ENCODE measurements around the gene DNAJC15.
A peak's percentile ranks its signal among the peaks of the same experiment; 100 is the strongest.
"Not testable (repeated sequence)": the region's sequence is repeated elsewhere in the genome, so short reads cannot be mapped to it uniquely, and the experiment has no call there.

DNAJC15 gene

DNA sequence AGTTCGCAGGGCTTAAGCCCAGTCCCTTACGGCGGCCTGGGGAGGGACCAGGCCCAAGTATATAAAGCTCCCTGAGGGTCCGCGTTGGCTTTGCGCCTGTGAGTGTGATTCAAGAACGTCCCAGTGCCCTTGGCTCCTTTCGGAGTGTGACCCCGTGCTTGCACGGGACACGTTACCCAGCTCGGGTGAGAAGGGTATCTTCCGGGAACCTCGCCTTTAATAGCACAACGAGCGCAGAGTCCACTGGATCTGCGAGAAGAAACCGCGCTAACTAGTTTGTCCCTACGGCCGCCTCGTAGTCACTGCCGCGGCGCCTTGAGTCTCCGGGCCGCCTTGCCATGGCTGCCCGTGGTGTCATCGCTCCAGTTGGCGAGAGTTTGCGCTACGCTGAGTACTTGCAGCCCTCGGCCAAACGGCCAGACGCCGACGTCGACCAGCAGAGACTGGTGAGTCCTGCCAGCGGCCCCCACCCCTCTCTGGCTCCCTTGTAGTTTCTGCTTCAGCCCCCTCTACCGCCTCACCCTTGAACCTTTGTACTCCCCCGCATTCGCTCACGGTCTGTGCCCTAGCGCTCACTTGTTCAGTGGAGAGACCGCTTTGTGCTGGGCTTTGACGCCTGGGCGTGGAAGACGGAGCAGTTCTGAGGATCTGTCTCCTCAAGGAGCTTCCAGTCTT, at the start of gene DNAJC15:
Gene DNAJC15 (plus strand): TSS at position 298 of the 675 bp plus-strand sequence. CDS start 41 bp downstream, at position 339.
- peak; percentile 81 for DNase-seq

DNA sequence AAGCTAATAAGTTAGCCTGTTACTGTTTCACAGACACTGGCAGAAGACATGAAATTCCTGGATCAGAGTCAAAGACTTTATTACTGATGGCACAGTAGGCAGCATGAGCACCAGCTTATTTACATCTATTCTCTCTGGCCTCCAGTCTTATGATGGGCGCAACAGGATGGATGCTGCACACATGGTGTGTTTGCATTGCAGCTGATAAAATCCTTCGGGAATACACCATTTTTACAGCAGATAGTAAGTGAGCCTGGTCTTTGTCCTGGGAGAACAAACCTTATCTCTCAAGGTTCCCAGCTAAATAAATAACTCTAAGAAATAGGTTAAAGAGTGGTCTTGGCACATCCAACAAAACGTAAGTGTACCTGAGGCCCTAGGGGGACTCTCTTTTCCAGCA, 47.3 kb upstream of the DNAJC15 start:
- no peak for DNase-seq

DNA sequence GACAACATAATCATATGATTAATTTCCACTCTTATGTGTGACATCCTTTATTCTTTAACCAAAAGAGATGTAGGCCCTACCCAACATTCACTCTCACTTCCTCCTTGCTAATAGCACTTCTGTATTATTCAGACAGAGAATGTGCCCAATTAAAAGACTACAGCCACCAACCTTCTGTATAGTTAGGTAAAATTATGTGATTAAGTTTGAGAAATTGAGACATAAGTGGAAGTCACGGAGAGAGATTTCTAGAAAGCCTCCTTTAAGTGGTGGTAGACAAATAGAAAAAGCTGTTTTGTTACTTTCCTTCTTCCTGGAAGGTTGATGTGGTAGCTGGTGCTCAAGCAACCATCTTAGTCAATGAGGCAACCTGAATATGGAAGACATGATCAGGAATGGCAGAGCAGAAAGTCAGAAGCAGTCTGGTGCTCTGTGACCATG, 46.1 kb upstream of the DNAJC15 start:
- DNase-seq, result no peak

DNA sequence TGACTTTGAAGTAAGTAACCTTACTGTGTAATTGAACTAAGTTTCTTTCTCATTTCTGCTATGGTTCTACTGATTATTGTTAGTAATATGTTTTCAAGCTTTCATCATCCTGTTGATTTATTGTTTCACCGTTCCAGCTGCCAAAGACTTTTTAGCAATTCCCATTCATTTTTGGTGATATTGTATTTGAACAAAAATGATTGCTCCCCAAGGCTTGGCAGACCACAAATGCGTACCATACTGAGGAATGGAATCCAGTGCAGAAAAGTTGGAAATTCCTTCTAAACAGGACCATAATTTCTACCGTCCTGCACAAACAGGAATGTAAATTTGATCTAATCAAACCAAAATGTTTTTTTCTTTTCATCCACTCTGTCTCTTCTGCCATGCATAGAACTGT, 42.1 kb upstream of the DNAJC15 start:
- DNase-seq, result no peak

DNA sequence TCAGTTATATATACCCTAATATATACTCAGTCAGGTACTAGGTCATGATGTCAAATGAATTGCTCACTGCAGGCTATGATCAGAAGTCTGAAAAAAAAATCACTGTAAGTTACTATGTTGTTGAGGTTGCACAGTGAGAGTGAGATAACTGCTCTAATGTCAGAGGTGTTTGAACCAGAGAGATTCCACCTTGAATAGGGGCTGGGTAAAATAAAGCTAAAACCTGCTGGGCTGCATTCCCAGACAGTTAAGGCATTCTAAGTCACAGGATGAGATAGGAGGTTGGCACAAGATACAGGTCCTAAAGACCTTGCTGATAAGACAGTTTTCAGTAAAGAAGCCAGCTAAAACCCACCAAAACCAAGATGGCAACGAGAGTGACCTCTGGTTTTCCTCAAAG, 41.5 kb upstream of the DNAJC15 start:
- DNase-seq, result no peak

DNA sequence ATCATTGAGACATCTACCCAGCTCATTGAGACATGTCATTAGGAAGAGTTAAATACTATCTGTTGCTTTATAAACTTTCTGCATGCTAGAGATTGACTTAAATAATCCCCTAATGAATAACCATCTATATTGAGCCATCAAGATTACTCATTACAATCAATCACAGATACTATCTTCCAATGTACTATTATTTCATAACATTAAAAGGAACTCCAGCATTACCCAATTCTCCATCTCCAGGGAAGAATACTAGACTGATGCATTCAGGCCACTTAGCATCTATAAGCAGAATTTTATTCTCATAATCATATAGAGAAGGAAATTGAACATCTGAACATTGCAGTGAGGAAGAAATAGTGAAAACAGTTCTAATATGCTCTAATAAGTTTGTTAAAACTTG, 39.4 kb upstream of the DNAJC15 start:
- DNase-seq, result no peak

DNA sequence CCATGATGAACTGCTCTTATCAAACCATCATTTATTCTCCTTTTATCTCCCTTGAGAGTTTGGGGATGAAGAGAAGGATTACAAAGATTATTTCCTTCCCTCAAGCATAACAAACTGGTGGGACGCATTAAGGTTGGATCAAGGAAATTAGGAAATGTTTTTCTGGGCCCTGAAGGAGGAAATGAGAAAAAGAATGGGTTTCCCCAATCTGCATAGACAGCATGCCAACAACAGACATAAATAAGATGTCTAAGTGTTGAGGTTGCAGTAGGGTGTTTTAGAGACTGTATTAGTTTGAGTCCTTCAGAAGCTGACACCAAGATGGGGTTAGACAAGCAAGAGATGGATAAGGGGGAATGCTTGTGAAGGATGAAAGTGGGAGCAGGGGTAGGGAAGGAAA, 38.7 kb upstream of the DNAJC15 start:
- DNase-seq, result no peak

DNA sequence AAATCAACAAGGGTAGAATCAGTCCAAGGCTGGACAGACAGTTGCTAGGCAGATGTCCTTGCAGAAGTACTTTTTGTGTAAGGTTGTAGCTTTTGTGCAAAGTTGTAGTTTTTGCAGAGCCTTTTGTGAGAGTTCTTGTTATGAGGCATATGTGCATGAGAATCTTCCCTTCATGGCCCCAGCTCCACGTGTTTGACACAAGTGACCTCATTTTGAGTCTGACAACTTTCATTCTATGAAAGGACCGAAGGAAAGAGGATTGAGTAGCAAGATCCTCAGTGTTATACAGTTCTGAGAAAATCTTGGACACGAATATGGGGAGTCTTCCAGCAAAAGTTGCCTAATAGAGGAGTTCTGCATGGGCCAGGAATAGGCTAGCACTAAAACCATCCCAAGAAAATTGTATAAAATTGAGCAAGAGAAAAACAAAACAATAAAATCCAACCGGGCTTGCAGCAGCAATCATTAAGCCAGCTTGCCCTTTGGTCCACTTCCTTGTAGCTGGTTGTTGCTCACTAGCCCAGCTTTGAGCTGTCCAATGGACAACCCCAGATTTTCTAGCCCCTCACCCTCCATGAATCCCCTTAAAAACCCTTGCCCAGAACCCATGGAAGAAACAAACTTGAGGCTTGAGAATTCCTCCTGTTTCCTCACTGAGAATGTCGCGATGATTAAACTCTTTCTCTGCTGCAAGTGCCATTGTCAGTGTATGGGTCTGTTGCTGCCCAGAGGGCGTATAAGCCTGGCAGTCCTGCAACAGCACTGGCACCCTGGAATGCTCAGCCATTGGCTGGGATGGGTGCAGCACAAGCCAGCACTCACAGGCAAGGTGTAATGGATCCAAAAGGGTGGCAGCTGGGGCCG, 37.8 kb upstream of the DNAJC15 start:
- DNase-seq, result no peak

DNA sequence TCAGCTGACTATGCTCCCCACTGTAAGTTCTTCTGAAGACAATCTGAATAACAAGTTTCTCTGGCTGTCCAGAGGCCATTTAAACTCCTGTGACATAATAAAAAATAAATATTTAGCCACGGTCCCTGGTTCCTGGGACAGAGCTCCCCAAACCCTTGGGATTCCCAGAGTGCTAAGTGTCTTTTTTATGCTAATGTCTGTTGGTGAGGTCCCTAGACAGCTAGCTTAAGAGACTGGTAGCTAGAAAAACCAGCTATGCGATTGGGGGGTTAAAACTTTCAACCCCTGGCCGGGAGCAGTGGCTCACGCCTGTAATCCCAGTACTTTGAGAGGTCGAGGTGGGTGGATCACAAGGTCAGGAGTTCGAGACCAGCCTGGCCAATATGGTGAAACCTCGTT, 37.2 kb upstream of the DNAJC15 start:
- no peak for DNase-seq

DNA sequence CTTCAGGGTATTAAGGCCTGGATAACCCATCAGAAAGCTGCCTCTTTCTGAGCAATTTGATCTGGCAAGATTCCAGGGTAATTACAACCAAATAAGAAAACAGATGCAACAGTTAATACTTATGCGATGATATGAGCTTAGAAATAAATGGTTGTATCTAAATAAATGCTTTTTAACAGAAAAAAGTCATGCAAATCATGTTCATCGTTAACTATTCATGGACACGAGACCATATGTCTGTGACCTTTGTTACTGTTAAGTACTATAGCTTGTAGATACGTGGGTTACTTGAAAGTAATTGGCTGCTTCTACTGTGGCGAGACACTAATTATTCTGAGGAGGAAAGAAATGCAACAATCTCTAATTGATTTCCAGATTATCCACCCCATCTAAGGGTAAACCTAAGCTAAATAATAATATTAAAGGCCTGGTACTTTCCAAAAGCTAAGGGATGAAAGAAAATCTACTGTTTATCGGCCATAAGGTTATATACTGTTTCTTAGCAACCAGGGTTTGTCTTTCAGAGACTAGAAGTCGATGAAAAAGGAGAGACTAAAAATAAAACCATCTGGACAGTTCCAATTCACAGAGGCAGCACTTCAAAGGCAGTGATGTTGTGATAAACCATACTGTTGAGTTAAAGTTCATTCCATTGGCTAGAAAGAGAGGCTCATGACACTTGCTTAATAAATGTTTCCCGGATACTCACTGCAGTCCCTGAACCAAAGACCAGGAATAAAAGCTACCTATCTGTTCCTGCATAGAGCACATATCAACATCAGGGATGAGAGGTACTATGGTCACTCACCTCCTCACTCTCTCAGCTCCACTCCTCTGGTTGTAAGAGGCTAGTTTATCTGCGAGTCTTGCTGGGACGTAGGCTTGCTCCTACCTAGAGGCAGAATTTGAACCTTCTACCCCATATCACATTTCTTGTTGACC, 32.8 kb upstream of the DNAJC15 start:
- DNase-seq, result peak; percentile 38

DNA sequence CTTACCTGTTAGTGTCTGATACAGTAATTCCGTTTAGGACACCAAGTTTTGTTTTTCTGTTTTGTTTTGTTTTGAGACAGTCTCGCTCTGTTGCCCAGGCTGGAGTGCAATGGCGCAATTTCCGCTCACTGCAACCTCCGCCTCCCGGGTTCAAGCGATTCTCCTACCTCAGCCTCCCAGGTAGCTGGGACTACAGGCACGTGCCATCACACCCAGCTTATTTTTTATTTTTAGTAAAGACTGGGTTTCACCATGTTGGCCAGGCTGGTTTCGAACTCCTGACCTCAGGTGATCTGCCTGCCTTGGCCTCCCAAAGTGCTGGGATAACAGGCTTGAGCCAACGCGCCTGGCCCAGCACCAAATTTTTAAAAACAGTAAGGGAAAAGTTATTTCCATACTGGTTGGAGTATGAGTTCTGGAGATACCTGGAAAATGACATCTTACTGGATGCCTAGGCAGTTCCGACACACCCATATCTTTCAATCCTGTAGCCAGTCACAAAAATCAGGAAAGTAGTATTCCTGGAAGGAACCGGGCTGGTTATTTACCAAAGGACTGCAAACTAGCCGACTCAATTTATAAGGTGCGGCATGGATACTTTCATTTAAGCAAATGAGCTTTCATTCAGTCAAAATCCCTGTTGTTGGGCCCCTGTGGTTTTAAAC, 32.0 kb upstream of the DNAJC15 start:
- not testable (repeated sequence) for DNase-seq

DNA sequence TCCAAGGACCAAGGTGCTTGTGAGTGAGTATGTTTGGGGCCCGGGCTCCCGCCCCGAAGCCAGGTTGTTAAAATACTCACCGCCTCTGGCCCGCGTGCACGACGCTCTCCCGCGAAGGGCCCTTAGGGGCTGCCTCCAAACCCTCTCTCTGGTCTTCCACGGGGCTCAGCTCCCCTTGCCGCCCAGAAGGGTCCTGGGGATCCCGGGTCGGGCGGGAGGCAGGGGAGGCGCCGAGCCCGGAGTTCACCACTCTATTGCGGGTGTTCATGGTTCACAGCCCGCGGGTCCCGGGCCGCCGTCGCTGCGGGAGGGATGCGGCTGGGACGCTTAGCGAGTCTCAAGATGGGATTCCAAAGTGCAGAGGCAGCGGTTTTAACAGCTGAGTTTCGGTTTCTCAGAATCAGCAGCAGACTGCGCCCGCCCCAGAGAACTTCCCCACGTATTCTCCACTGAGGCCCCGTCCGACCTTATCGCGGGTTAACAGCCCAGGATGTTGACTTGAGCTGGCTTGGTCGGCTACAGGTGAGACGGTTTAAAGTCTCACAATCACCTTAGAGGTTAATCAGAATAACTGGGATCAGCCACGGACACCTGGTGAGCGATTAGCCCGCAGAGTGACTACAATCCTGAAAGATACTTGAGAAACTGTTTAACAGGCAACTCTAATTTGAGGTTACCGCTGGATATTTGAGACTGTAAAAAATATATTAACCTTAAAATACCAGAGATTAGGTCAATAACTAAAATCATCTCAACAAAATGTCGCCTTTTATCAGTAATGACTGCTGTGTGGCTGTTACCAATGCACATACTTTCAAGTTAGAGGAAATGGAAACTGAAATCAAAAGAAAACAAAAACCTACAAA, 31.3 kb upstream of the DNAJC15 start, which contains the start of gene EPSTI1:
Gene EPSTI1 (minus strand): TSS at position 344 of the 866 bp plus-strand sequence. CDS start 76 bp downstream, at position 268.
- DNase-seq, result peak; percentile 86

DNA sequence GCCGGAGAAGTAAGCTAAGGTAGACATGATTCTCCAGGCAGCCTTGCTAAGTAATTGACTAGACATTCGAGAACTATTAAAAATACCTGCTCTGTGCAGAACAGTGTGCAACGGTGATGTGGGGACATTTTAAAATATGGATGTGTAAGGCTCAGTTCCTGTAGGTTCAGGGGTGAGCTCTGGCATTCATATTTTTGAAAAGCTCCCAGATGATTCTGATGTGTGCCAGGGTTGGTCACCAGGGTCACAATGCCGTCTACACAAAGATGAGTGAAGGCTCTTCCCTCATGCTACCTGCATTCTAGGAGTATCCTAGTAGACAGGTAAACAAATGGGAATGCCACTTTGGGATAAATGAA, 30.6 kb upstream of the DNAJC15 start:
- DNase-seq, result no peak

DNA sequence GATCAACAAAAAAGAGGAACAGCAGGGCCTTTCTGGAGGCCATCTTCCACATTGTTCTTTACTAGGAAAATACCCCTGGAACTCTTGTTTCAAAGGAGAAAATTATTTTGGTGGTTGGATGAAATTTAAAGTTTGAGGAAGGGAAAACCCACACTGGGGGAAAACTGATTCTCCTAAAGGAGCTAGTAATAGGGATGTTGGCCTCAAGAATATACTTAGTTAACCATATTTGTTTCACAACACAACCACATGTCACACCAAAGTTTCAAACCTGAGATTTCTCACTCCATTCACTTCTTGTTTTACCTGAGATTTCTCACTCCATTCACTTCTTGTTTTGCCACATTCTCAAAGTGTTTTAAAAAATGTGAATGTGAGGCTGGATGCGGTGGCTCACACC, 28.5 kb upstream of the DNAJC15 start:
- DNase-seq, result no peak

DNA sequence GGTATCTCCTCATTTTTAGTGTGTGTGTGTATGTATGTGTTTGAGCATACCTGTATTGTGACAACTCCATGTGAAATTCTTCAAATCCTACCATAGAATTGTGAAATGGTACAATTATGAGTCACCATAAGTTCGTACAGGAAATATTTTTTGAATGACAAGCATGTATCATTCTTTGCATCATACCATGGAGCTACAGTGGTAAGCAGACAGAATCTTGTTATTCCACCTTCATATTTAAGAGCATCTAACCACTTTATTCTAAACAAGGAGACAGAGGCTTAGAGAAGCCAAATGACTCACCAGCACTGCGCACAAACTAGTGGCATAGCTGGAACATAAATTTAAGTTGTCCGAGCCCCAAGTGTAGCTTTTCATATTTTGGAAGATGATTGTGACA, 26.8 kb upstream of the DNAJC15 start:
- no peak for DNase-seq

DNA sequence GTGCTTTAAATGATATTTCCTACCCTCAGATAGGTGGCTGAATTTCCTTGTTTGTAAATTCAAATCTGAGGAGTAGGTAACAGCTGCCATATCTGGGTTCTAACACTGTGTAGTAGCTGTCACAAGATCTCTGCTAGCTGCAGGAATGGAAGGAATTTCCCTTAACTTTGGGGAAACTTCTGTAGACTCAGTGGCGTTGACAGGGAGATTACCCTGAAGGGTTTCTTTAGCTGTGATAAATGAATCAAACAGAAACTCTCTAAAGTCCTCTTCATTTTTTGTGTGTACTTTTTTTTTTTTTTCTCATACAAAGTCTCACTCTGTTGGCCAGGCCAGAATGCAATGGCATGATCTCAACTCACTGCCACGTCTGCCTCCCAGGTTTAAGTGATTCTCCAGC, 26.0 kb upstream of the DNAJC15 start:
- no peak for DNase-seq

DNA sequence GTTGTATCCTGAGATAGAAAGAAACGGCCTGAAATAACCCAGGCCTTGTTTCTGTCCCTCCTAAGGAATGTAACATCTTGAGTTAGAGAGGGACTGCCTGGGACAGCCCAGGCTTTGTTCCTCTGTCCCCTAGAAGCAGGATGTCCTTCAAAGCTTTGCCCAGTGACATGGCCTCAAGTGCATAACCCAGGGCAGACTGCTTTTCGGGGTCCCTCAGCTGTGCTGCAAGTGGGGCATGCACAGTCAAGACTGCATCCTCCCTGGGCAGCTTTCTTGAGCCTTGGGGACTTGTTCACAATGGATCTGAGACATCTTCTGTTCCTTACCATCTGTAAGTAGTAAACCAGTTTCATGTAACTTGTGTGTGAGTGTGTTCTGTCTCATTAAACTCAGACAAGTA, 23.9 kb upstream of the DNAJC15 start:
- DNase-seq, result no peak

DNA sequence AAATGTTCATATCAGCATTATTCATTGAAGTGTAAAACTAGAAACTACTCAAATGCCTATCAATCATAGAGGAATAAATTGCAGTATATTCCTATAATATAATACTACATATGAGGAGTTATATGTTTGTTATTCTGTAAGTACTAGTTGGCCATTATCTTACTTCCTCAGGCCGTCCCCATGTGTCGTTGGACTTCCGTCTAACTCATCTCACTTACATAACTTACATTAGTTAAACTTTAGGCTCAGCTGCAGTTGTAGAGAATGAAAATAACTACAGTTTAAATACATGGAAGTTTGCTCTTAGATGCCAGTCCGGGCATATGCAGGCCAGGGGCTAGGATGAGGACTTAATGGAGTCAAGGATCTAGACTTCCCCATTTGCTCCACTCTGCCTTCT, 22.7 kb upstream of the DNAJC15 start:
- peak; percentile 32 for DNase-seq

DNA sequence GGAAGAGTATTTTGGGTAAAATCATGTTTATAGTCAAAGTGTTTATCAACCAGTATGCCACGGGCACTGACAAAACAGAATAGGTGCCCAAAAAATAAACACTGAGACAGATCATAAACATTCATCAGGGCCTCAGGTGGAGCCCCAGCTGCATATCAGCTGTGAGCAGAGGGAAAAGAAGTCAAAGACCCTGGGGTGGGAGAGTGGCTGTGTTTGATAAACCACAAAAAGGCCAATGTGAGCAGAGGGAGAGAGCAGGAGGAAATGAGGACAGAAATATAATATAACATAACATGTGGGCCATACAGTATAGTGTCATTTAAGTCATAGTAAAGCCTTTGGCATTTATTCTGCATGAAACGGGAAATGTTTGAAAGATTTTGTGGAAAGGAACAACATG, 21.4 kb upstream of the DNAJC15 start:
- DNase-seq, result no peak

DNA sequence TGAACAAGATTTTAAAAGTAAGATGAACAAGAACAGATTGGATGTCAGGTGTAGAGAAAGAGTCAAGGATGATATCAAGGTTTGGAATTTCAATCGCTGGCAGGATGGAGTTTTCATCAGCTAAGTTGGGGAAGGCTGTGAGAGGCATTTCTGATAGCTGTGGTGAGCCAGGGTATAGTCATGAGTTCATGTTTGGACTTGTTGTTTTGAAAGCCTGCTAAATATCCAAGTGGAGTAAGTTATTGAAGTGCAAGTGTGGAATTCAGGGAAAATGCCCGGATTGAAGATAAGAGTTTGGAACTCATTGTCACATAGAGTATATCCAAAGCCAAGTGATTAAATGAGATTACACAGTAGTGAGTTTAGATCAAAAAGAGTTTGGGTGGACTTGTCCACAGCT, 20.4 kb upstream of the DNAJC15 start:
- DNase-seq, result no peak

DNA sequence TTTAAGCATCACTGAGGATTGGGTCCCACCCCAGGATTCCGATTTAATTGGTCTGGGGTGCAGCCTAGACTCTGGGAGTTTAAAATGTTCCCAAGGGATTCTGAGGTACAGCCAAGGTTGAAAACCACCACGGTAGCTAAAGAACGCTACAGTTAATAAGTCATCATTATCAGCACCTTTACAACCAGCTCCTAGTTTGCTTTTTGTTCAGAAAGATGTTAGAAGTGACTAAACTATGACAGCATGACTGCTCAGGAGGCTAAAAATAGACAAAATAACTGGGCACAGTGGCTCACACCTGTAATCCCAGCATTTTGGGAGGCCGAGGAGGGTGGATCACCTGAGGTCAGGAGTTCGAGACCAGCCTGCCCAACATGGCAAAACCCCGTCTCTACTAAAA, 19.7 kb upstream of the DNAJC15 start:
- no peak for DNase-seq
